A673 (cell line): Measurements from ENCODE around the gene SURF1.

Experiments used
- CTCF ChIP-seq: fragments of 300-800, 200-600 bp; sonication (generic); conservative IDR thresholded peaks from 2 replicates; pipeline ENCODE4 v1.5.1; 2017; ENCODE audit warnings: low read depth, mild to moderate bottlenecking, antibody characterized with exemption, low read length, moderate library complexity, mixed read lengths
- EZH2 ChIP-seq: fragments of 200-600 bp; sonication (generic); IDR thresholded peaks from 2 replicates; pipeline ENCODE4 v1.6.1; 2017; ENCODE audit warnings: borderline replicate concordance, low read depth, mild to moderate bottlenecking, mixed read lengths, antibody characterized with exemption, low read length; ENCODE audit not compliant: poor library complexity, severe bottlenecking

- TF ChIP-seq CTCF (no peak), EZH2 (no peak)
Measured at GRCh38 chr9:133393399-133393798, 37.1 kb upstream of the SURF1 start.
